Stimulated activated CD8-positive, alpha-beta memory T cell treated with anti-CD3 and anti-CD28 coated beads, Interleukin-4, amount 100 ng/mL, for 4 hours (primary cell): ENCODE data around the gene PIN4.
"Not testable (repeated sequence)": the region's sequence is repeated elsewhere in the genome, so short reads cannot be mapped to it uniquely, and the experiment has no call there.

Experiments used
- DNase-seq, 2 donors: peaks; one replicate each; pipeline ENCODE4 v3.0.0-alpha.2; 2020; ENCODE audit warnings: low read depth in 2 of 2, low spot score in 1 of 2

Gene PIN4

DNA sequence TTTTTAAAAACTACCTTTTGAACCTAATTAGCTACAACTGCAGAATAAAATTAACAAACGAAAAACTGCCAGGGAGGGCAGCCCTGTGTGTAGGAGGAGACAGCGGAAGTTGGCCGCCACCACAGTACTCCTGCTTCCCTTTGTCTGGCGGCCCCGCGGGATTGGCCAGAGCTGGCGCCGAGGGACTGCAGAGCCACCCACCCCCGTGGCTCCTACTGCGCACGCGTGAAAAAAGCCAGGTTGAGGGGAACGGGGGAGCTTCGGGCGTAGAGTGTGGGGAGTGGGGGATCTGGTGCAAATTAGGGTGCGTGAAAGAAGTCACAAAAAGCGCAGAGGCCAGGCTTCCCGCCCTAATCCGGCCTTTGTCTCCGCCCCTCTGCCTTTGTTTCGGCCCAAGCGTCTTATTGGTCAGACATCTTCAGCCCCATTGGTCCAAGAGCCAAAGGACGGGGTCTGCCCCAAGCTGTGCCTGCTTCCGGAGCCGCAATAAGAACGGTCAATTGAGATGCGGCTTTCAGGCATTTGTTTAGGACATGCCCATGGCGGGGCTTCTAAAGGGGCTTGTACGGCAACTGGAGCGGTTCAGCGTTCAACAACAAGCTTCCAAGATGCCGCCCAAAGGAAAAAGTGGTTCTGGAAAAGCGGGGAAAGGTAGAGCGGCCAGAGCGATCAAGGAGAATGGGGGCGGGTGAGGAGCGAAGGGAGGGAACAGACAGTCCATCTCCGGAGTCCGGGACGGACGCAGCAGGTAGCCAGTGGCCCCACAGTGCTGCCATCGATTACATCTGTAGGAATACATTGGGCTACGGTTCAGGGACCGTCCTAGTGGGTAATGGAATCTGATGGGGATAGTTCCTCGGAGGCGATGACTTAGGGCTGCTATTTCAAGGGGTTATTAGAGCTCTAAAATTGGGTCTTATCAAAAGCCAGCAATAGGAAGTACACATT, at the start of gene PIN4:
PIN4 (plus strand) TSS at position 580 of the 948 bp plus-strand sequence; CDS start at position 609, 29 bp downstream.
- peak; percentile 52 to 68 for DNase-seq

- DNase-seq: no peak
These were observed 49.1 kb upstream of the PIN4 start for GRCh38 chrX:72132456-72132855.

GRCh38 chrX:72133851-72134546, 47.6 kb upstream of the PIN4 start:
- no peak for DNase-seq

DNA sequence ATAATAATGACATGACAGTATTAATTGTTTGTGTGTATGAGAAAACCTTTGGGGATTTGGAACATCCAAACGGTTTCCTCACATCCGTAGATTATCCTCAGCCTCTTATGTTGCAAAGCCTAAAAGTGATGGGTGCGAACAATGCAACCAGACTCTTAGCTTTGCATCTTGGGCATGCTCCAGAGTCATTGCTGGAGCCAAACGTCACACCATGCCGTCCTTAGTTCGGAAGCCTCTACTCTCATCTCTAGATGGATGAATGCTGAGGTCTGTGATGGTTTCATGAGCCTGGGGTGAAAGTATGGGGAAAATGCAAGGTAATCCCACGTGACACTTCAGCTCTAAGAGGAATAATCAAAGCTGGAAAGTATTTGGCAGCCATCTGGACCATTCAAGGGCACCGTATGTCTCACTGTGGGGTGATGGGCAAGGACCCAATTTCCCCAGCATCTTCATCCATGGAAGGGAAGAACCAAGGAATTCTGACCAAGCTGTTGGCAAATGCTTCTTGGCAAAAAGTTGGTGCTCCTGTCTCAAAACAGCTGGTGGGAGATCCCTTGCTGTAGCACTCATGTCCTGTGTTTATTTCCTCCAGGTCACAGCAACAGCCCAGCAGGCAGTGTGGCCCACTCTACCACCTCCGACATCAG, 43.6 kb upstream of the PIN4 start:
- DNase-seq: no peak

DNA sequence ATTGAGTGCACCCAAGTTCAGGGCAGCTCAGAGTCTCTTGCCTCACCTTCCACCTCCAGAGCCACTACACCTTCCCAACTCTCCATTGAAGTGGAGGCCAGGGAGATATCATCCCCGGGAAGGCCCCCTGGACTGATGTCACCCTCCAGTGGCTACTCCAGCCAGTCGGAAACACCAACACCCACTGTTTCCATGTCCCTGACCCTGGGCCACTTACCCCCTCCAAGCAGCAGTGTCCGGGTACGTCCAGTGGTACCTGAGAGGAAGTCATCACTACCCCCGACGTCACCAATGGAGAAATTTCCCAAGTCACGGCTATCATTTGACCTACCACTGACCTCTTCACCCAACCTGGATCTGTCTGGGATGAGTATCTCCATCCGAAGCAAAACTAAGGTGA, 42.0 kb upstream of the PIN4 start:
- DNase-seq: no peak

- no peak for DNase-seq
These were observed 40.1 kb upstream of the PIN4 start for GRCh38 chrX:72141372-72142004.

DNA sequence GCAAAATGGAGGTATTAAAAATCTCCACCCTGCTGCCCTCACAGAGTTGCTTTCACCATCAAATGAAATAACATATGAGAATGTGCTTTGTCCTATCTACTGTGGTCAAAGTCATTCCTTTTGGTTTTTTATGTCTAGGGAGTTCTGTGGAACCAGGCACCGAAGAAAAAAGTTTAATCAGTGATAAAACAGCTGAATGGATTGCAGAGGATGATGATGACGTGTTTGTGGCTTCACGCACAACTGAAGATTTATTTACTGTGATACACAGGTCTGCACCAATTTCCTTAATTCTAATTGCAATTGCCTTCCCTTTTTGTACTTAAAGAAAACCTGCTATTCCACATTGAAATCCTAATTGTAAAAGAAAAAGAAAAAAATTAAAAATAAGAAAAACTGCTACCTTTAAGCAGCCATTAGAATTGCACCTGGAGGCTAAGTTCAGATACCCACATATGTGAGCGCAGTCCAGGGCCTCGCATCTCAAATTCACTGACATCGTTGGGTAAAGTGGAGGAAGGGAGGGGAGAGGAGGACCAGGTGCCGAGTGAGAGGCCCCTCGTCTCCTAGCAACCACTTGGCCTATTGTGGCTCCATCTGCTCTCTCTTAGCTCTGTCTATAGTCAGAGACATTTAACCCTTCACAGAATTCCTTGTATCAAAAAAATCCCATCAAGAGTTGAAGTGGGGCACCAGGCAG, 39.3 kb upstream of the PIN4 start:
- DNase-seq: no peak

DNA sequence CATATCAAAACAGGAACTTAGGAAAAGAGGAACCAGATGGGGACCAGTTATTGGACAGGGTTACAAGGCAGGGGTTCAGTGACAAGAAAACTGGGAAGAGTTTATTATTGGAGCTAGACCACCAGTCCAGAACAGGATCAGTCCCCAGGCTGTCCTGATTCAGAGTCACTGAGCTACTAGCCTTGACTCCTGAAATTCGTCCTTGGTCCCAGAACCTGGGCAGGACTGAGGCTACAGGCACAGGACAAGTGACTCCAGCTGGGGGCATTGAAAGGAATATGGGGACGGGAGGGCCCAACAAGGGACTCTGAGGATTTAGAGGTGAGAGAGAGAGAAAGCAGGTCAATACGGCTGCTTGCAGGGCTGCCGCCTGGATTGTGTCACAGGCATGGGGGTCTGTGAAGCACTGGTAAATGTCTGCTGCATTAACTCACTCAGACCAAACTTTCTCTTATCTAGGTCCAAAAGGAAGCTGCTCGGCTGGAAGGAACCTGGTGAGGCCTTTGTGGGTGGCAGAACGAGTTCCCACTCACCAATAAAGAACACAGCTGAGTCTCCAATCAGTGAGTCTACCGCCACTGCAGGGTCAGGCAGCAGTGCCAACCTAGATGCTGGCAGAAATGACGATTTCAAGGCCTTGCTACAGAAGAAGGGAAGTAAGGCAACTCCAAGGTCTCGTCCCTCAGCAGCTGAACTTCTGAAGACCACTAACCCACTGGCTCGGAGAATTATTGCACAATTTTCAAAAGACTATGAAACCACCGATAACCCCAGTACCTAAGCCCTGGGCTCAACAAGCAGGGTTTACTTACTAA, 38.6 kb upstream of the PIN4 start:
- no peak for DNase-seq

DNA sequence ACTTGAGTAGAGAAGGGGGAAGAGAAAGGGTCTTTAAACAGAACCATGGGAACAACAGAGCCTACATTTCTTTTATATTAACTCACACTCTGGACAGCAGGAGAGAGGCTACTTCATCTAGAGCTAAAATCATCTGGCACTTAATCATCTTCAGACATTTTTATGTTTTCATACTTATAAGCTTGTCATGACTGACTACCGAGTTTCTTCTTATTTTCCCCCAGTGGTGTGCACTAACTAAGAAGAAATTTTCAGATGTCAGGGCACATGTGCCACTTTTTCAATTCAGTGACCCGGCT, 38.0 kb upstream of the PIN4 start:
- DNase-seq: no peak

- DNase-seq: no peak
These were observed 36.4 kb upstream of the PIN4 start for GRCh38 chrX:72145181-72145580.

DNA sequence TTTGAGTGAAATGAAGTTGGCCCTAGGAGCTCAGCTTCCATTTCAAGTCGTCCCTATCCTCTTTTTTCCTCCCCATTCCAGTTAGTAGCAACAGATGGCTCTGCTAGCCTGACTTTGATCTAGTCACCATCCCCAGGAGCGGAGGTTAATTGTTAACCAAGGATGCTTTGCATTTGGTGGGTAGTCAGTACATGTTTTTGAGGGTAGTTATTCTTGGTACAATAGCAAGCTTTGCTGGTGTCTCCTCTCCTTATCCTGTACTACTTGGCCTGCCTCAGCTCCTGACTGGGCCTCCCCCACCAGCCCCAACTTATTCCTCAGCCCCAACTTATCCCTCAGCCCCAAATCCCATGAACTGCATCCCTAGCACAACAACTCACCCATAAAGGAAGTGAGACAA, 35.0 kb upstream of the PIN4 start:
- no peak for DNase-seq

GRCh38 chrX:72158773-72159172, 22.8 kb upstream of the PIN4 start:
- DNase-seq: no peak

- DNase-seq: no peak
These were observed 21.8 kb upstream of the PIN4 start for GRCh38 chrX:72159769-72160168.

DNA sequence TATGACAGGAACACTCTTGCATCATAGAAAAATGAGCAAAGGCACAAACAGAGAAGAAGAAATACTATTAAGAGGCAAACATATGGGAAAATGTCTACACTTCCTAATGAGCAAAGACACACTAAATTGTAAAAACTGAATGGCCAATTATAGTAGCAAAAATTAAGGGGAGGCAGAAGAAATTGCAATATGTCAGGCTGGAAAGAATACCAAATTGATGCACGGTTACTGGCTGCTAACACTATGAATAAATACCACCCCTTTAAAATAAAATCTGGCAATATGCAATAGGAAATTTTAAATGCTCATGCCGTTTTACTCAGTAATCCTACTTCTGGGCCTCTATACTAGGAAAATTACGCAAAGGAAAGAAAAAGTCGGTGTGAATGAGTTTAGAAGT, 16.0 kb upstream of the PIN4 start:
- DNase-seq: no peak

GRCh38 chrX:72169008-72169728, 12.4 kb upstream of the PIN4 start:
- DNase-seq: no peak

DNA sequence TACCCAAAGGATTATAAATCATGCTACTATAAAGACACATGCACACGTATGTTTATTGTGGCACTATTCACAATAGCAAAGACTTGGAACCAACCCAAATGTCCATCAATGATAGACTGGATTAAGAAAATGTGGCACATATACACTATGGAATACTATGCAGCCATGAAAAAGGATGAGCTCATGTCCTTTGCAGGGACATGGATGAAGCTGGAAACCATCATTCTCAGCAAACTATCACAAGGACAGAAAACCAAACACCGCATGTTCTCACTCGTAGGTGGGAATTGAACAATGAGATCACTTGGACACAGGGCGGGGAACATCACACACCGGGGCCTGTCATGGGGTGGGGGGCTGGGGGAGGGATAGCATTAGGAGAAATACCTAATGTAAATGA, 5.3 kb upstream of the PIN4 start:
- DNase-seq: not testable (repeated sequence)

GRCh38 chrX:72176981-72177380, 4.6 kb upstream of the PIN4 start:
- DNase-seq: no peak

DNA sequence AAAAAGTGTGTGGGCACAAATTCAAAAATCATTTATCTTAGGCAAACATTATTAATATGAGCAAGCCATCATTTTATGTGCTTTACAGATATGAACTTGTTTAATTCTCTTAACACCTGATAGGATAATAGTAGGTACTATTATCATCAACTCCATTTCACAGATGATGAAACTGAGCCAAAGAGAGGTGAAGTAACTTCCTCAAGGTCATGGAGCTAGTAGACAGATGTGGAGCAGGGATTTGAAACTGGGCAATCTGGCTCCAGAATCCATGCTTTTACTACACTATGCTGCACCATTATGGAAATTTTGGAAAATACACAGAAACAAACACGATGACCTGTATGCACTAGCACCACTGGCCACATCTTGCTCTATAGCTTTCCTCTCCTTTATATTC, 1.0 kb upstream of the PIN4 start:
- no peak for DNase-seq

DNA sequence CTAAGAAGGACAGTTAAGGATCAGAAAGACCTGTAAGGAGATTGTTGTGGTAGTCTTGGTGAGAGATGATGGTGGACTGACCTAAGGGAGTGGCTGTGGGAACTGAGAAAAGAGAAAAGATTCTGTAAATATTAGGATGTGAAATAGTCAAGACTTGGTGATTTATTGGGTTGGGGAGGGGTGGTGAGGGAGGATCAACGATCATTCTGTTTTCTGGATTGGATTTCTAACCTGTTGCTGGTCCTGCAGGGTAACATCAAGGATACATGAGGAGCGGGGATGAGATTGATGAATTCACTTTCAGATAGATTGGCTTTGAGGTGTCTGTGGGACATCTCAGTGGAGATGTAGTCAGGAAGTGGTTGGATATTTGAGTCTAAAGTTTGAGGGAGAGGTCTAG, 1.4 kb downstream of the PIN4 start:
- DNase-seq: no peak
